ENCODE data around the gene TRDMT1.

TRDMT1 gene

GRCh38 chr10:17232276-17232960 lies 30.9 kb upstream of the TRDMT1 start:
- no peak for DNase-seq

DNA sequence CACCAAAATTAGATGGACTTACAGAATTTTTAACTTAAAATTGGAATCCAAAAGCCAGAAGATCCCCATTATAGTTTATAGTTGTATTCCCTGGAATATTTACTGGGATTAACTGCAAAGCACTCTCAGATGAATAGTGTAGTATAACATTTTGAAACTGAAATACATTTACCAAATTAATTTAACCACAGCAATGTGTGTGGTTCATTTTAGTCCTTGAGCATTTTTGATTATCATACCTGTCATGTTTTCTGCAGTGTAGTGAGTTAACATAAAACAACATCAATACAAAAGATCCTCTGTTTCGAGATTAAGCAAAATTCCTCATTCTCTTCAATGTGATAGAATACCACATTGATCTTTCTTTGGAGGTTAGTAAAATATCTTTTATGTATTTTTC lies 30.3 kb upstream of the TRDMT1 start:
- DNase-seq = no peak

DNA sequence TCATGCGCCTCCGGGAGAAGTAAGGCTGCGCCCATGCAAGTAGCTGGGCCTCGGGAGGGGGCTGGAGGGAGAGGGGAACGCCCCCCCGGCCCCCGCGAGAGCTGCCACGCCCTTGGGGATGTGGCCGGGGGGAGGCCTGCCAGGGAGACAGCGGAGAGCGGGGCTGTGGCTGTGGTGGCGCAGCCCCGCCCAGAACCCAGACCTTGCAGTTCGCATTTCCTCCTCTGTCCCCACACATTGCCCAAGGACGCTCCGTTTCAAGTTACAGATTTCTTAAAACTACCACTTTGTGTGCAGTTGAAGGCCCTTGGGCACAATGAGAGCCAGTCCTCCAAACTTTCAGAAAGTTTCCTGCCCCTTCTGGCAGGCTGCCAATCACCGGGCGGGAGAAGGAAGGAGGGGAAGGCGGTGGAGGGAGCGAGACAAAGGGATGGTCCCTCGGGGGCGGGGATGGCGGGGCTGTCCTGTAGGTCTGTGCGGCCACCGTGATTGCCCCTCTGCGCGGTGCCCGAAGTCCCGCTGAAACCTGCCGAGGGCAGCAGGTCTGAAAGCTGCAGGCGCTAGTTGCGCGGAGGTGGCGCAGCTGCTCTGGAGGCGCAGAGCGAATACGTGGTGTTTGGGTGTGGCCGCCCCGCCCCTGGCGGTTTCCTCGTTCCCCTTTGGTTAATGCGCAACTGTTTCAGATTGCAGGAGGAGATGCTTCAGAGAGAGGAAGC lies 28.7 kb upstream of the TRDMT1 start:
- DNase-seq = peak in 15 of 56 donors; percentile 5 to 44 (median 18)

GRCh38 chr10:17229717-17229966 lies 28.2 kb upstream of the TRDMT1 start:
- peak in 1 of 56 donors; percentile 15 for DNase-seq

GRCh38 chr10:17229016-17229716 lies 27.7 kb upstream of the TRDMT1 start:
- DNase-seq = peak in 42 of 56 donors; percentile 4 to 76 (median 32)

DNA sequence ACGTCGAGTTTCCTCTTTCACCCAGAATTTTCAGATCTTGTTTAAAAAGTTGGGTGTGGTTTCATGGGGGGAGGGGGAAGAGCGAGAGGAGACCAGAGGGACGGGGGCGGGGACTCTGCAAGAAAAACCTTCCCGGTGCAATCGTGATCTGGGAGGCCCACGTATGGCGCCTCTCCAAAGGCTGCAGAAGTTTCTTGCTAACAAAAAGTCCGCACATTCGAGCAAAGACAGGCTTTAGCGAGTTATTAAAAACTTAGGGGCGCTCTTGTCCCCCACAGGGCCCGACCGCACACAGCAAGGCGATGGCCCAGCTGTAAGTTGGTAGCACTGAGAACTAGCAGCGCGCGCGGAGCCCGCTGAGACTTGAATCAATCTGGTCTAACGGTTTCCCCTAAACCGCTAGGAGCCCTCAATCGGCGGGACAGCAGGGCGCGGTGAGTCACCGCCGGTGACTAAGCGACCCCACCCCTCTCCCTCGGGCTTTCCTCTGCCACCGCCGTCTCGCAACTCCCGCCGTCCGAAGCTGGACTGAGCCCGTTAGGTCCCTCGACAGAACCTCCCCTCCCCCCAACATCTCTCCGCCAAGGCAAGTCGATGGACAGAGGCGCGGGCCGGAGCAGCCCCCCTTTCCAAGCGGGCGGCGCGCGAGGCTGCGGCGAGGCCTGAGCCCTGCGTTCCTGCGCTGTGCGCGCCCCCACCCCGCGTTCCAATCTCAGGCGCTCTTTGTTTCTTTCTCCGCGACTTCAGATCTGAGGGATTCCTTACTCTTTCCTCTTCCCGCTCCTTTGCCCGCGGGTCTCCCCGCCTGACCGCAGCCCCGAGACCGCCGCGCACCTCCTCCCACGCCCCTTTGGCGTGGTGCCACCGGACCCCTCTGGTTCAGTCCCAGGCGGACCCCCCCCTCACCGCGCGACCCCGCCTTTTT lies 26.9 kb upstream of the TRDMT1 start, which contains the start of gene VIM:
VIM (plus strand) TSS at position 151 of the 925 bp plus-strand sequence. CDS start 1,182 bp downstream, outside the sequence.
- peak in 36 of 56 donors; percentile 5 to 90 (median 30) for DNase-seq

DNA sequence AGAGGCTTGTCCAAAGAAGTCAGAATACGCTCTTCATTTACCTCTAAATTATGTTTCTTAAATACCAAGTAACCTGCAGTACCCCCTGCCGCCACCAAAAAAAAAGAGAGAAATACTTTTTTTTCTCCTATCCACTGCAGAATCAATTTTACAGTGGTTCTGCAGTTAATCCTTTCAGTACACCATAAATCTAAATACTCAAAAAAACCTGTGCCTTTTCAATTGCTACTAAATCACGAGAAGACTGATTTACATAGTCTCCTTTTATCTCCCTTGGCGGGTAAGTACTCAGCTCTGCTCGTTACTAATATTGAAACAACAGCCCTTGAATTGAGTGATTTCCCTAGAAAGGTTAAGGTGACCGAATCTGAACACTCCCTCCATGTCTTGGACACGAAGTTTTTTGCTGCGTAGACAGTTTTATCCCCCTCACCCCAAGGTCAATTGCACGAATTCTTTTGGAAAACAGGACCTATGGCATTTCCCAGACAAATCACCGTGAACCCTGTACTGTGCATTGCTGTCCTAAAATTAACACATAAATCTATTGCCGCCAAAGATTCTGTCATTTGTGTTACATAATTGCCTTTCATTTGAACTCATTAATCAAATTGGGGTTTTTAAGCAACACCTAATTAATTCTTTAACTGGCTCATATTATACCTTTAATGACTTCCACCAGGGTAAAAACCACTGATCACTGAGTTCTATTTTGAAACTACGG lies 26.1 kb upstream of the TRDMT1 start:
- no peak for DNase-seq

DNA sequence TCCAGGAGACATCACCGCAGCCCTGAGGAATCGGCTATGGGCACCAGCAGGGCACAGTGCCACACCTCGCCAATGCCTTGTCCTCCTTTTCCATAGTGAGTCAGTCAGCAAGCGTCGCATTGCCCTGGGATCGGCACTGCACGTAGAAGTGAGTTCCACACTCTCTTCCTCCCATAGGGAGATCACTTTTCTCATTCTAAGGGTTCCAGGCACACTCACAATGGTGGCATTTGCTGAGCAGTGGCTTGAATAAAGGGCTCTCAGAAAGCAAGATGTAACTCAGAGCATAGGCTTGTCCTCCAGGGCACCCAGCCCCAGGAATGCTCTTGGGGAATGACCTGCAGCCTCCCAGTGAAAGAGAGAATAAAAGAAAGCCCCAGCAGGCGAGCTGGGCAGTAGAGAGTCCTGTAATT lies 25.4 kb upstream of the TRDMT1 start:
- DNase-seq = no peak

GRCh38 chr10:17225808-17226207 lies 24.3 kb upstream of the TRDMT1 start:
- no peak for DNase-seq

DNA sequence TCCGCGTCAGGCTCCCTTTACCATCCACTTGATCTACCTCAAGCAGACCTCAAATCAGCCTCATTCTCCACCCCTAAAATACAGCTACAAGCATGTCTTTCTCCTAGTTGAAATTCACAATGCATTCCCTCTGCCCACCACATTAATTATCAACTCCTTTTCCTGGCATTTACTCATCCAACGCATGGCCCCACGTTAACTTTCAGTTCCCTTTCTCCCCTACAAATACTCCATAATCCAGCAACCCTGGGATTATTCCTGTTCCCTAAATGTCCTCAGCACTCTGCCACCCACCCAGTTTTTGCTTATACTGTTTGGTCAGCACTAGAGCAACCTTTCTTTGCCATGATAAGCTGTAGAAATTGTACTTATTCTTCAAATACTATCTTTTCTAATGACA lies 20.9 kb upstream of the TRDMT1 start:
- DNase-seq = no peak

GRCh38 chr10:17220652-17221100 lies 19.2 kb upstream of the TRDMT1 start:
- no peak for DNase-seq

DNA sequence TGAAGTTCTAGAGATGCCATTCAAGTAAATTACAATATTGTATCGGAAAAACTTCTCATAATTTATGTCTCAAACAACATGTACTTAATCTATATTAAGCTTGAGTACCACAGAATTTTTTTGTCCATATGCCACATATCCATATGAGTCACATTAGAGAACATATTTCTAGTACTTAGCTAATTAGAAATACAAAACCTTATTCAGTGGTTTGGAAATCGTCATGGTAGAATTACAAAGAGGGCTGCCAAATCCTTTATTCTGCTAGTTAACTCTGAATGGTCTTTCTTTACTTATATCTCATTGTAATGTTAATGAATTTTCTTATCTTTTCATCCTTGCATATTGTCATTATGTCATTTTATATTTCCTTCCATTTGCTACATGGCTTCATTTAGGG lies 17.6 kb upstream of the TRDMT1 start:
- no peak for DNase-seq

GRCh38 chr10:17217631-17218232 lies 16.3 kb upstream of the TRDMT1 start:
- no peak for DNase-seq

GRCh38 chr10:17216901-17217395 lies 15.5 kb upstream of the TRDMT1 start:
- no peak for DNase-seq

- DNase-seq = no peak
Measured at GRCh38 chr10:17216217-17216900, 14.9 kb upstream of the TRDMT1 start.

GRCh38 chr10:17215782-17216122 lies 14.3 kb upstream of the TRDMT1 start:
- no peak for DNase-seq

DNA sequence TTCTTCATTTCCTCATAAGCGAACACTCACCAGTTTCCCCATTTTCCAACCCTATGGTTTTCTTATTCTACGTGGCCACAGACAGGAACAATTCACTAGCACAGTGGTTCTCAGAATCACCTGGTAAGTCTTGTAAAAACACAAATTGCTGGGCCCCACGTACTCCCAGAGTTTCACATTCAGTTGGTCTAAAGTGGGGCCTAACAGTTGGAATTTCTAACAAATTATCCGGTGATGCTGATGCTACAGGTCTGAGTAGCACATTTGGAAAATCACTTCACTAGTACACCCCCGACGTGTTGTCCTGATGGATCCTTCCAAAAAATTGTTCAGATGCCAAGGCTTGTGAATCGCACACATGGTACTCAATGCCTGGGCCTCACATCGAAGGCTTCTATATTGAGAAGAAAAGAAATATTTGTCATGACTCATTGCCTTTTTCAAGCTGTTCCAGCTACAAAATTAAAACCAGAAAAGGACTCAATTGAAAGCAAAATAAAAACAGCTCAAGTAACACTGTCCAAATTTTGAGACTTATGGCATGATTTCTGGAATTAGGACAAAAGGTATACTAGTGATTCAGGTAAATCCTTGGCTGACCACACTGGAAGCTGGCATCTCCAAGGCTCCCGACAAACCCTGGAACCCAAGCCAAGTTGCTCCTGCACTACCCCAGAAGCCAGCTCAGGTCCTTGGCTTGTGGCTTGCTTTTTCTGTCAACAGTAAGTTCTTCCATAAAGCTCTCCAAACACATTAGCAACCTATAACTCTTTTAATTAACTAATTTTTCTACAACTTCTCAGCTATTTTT lies 13.7 kb upstream of the TRDMT1 start:
- no peak for DNase-seq

GRCh38 chr10:17214526-17214925 lies 13.1 kb upstream of the TRDMT1 start:
- DNase-seq = no peak

Data from nucleus accumbens (tissue), 56 donors.